GM06990 (cell line): ENCODE measurements around the gene AUTS2.

Source experiments
- DNase-seq: peaks from one replicate; pipeline ENCODE4 v3.0.0-alpha.2; 2011; ENCODE audit not compliant: insufficient read length; ENCODE audit errors: extremely low read depth
- H3K27me3 ChIP-seq: replicated peaks from 2 replicates; pipeline ENCODE4 v1.6.0; 2011; ENCODE audit warnings: low read length; ENCODE audit not compliant: control insufficient read depth, insufficient read depth
- H3K36me3 ChIP-seq: 2 replicates; pipeline ENCODE4 v1.5.1; 2011; ENCODE audit warnings: low read length; ENCODE audit not compliant: control insufficient read depth, insufficient read depth
- H3K4me3 ChIP-seq: replicated peaks from 2 replicates; pipeline ENCODE4 v1.5.1; 2011; ENCODE audit warnings: low read depth, mild to moderate bottlenecking, control low read depth, low read length
- CTCF ChIP-seq: IDR thresholded peaks from 2 replicates; pipeline ENCODE4 v1.5.1; 2011; ENCODE audit warnings: low read length, control low read depth, mild to moderate bottlenecking, inconsistent platforms; ENCODE audit not compliant: insufficient read depth, poor library complexity, severe bottlenecking

The AUTS2 gene

GRCh38 chr7:70027867-70028266, 429.6 kb downstream of the AUTS2 start:
- no peaks in the 10 kb centered on the region for H3K27me3 ChIP-seq
- no peak for DNase-seq
- TF ChIP-seq CTCF, result no peak
- H3K36me3 ChIP-seq, result no peaks in the 10 kb centered on the region
- H3K4me3 ChIP-seq, result no peak overlapping the region

- Histone ChIP-seq H3K27me3 (no peaks in the 10 kb centered on the region), H3K36me3 (no peaks in the 10 kb centered on the region), H3K4me3 (no peak overlapping the region)
- no peak for TF ChIP-seq CTCF
- no peak for DNase-seq
These were observed 430.3 kb downstream of the AUTS2 start for GRCh38 chr7:70028620-70029019.

GRCh38 chr7:70029993-70030392, 431.7 kb downstream of the AUTS2 start:
- Histone ChIP-seq H3K36me3 (no peaks in the 10 kb centered on the region), H3K4me3 (no peak overlapping the region), H3K27me3 (no peaks in the 10 kb centered on the region)
- DNase-seq, result peak; percentile 37
- TF ChIP-seq CTCF, result no peak

- Histone ChIP-seq H3K4me3 (no peak overlapping the region), H3K36me3 (no peaks in the 10 kb centered on the region), H3K27me3 (no peaks in the 10 kb centered on the region)
- TF ChIP-seq CTCF, result no peak
- DNase-seq, result no peak
These were observed 432.5 kb downstream of the AUTS2 start for GRCh38 chr7:70030745-70031144.

GRCh38 chr7:70031245-70031644, 433.0 kb downstream of the AUTS2 start:
- no peak for DNase-seq
- no peak overlapping the region for H3K4me3 ChIP-seq
- no peak for TF ChIP-seq CTCF
- no peaks in the 10 kb centered on the region for H3K27me3 ChIP-seq
- no peaks in the 10 kb centered on the region for H3K36me3 ChIP-seq

- DNase-seq, result no peak
- H3K4me3 ChIP-seq, result no peak overlapping the region
- no peaks in the 10 kb centered on the region for H3K27me3 ChIP-seq
- no peaks in the 10 kb centered on the region for H3K36me3 ChIP-seq
- no peak for TF ChIP-seq CTCF
These were observed 434.4 kb downstream of the AUTS2 start for GRCh38 chr7:70032649-70033048.
